GM12872 (cell line): ENCODE results near the gene STXBP5.

Source experiments
- CTCF ChIP-seq: IDR thresholded peaks from 3 replicates; pipeline ENCODE4 v1.5.1; 2011; ENCODE audit warnings: low read depth, mild to moderate bottlenecking, low read length, moderate library complexity; ENCODE audit not compliant: insufficient read depth

STXBP5 gene

GRCh38 chr6:147301070-147301469 is 96.9 kb downstream of the STXBP5 start:
- TF ChIP-seq CTCF: no peak

- TF ChIP-seq CTCF: no peak
Observed at GRCh38 chr6:147304016-147304415, 99.8 kb downstream of the STXBP5 start.

GRCh38 chr6:147310521-147310920 is 106.3 kb downstream of the STXBP5 start:
- no peak for TF ChIP-seq CTCF

GRCh38 chr6:147311218-147311617 is 107.0 kb downstream of the STXBP5 start:
- TF ChIP-seq CTCF: no peak

- no peak for TF ChIP-seq CTCF
Observed at GRCh38 chr6:147321260-147321659, 117.0 kb downstream of the STXBP5 start.

- TF ChIP-seq CTCF: no peak
Observed at GRCh38 chr6:147322299-147323162, 118.3 kb downstream of the STXBP5 start.

- TF ChIP-seq CTCF: no peak
Observed at GRCh38 chr6:147325557-147325956, 121.3 kb downstream of the STXBP5 start.
